Activated T-cell treated with anti-CD3 and anti-CD28 coated beads, Interleukin-2, amount 50 U/mL, for 4 hours (primary cell): ENCODE measurements around the gene CTNNBL1. TPM values are rescaled to one million over a fixed set of nuclear protein-coding genes. Genes with fewer than 3 reads are reported as not detected.

ENCODE experiments used
- ATAC-seq, 2 donors: fragments of 200-7000 bp; cut with Tn5 transposase; one replicate each; pipeline ENCODE4 v1.10.0; 2021
- DNase-seq: peaks from one replicate; pipeline ENCODE4 v3.0.0-alpha.2; 2020
- H3K27me3 Mint-ChIP-seq: one replicate; pipeline ENCODE4 v1.8.0; 2021; ENCODE audit warnings: low read depth, mixed read lengths
- H3K36me3 Mint-ChIP-seq: one replicate; pipeline ENCODE4 v1.8.0; 2022; ENCODE audit warnings: mixed read lengths; ENCODE audit not compliant: insufficient read depth
- H3K4me1 Mint-ChIP-seq: one replicate; pipeline ENCODE4 v1.8.0; 2021; ENCODE audit warnings: low read depth, mixed read lengths
- H3K4me3 Mint-ChIP-seq: one replicate; pipeline ENCODE4 v1.8.0; 2021; ENCODE audit warnings: mild to moderate bottlenecking, moderate library complexity, mixed read lengths
- H3K9me3 Mint-ChIP-seq: one replicate; pipeline ENCODE4 v1.8.0; 2021; ENCODE audit warnings: mixed read lengths
- total RNA-seq, 3 donors: library from RNA; stranded (reverse); gene quantifications; one replicate each; pipeline ENCODE4 v1.2.1, GENCODE V29; 2021

The CTNNBL1 gene
- total RNA-seq, 3 donors from 2014 or later, result 107 to 115 (median 110) TPM

GRCh38 chr20:37804584-37805566 lies 111.0 kb downstream of the CTNNBL1 start:
- ATAC-seq (no peak), DNase-seq (no peak)
- H3K9me3 Mint-ChIP-seq, result no peaks in the 10 kb centered on the region
- no peak overlapping the region for H3K4me3 Mint-ChIP-seq
- H3K27me3 Mint-ChIP-seq, result no peaks in the 10 kb centered on the region
- peaks cover 3% of the 10 kb centered on the region for H3K4me1 Mint-ChIP-seq
- H3K36me3 Mint-ChIP-seq, result peaks cover 46% of the 10 kb centered on the region

GRCh38 chr20:37807471-37808232 lies 113.8 kb downstream of the CTNNBL1 start:
- Mint-ChIP-seq H3K36me3 (peaks cover 50% of the 10 kb centered on the region), H3K4me3 (no peak overlapping the region), H3K9me3 (no peaks in the 10 kb centered on the region), H3K4me1 (peaks cover 3% of the 10 kb centered on the region), H3K27me3 (no peaks in the 10 kb centered on the region)
- DNase-seq (no peak), ATAC-seq (no peak)

DNA sequence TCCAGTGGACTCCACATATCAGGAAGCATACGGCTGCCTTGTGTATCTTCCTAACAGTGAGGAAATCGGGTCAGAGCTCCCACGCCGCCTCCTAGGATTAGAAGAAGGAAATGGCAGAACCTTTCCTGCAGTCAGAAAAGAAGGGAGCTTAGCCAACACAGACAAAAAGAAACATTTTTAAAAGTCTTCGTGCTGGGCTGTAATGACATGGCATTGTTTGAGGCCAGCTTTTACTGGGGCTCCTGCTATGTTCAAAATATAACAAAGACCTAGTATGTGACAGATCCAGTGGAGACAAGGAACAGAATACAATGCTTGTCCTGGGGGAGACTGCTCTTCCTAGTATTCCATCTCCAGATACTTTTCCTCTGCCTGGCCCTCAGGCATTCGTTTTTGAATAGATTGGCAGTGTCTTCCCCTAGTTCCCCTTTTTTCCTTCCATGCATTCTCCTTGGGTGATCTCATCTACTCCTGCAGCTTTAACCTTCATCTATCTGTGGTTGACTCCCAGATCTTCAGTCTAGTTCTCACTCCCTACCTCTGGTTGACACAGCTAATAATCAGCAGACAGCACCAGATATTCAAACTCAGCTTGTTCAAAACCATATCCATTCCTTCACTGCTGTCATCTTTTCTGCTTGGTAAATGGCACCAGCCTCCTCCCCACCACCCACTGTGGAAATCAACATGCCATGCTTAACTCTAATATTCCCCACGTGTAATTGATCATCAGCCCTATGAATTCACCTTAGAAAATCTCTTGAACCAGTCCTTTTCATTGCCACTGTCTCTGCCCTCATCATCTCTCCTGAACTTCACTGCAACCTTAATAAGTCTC lies 114.6 kb downstream of the CTNNBL1 start:
- Mint-ChIP-seq H3K4me1 (peaks cover 3% of the 10 kb centered on the region), H3K27me3 (no peaks in the 10 kb centered on the region), H3K9me3 (no peaks in the 10 kb centered on the region), H3K36me3 (peaks cover 43% of the 10 kb centered on the region), H3K4me3 (no peak overlapping the region)
- DNase-seq (no peak), ATAC-seq (no peak)

DNA sequence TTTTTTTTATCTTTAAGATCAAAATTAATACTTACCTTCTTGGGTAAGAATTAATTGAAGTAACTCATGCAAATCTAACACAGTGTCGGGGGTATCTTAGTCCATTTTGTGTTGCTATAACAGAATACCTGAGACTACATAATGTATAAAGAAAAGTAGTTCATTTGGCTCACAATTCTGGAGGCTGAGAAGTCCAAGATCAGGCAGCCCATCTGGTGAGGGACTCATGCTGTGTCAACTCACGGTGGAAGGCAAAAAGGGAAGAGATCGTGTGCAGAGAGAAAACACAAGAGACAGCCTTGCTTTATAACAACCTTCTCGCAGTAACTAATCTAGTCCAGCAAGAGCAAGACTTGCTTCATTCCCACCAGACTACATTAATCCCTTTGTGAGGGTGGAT lies 116.2 kb downstream of the CTNNBL1 start:
- no peaks in the 10 kb centered on the region for H3K9me3 Mint-ChIP-seq
- H3K27me3 Mint-ChIP-seq, result no peaks in the 10 kb centered on the region
- H3K36me3 Mint-ChIP-seq, result peaks cover 38% of the 10 kb centered on the region

GRCh38 chr20:37816003-37816402 lies 122.2 kb downstream of the CTNNBL1 start:
- H3K27me3 Mint-ChIP-seq, result no peaks in the 10 kb centered on the region
- H3K9me3 Mint-ChIP-seq, result no peaks in the 10 kb centered on the region
- no peak for ATAC-seq
- no peak overlapping the region for H3K4me3 Mint-ChIP-seq
- H3K4me1 Mint-ChIP-seq, result peaks cover 5% of the 10 kb centered on the region
- DNase-seq, result no peak
- H3K36me3 Mint-ChIP-seq, result peaks cover 16% of the 10 kb centered on the region

More for the DNA sequence above, 116.2 kb downstream of the CTNNBL1 start:
- ATAC-seq, result no peak
- Mint-ChIP-seq H3K4me3 (no peak overlapping the region), H3K4me1 (peaks cover 2% of the 10 kb centered on the region)
- DNase-seq, result no peak

DNA sequence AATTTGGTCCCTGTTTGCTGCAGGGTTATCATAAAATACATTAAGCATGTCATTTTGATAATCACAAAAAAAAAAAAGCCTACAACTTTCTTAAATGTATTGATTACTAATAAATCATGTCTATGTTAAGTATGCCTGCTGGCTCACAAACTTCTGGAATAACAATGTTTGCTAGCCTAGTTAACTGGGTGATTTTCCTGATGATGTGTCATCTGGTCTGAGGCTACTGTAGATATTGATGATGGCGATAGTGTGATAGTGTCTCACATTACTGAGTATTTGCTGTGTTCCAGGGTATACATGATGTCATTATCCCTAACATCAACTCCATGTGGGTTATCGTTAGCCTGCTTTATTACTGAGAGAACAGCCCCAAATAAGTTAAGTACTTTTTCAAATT lies 122.9 kb downstream of the CTNNBL1 start:
- no peak for ATAC-seq
- Mint-ChIP-seq H3K9me3 (no peaks in the 10 kb centered on the region), H3K27me3 (no peaks in the 10 kb centered on the region), H3K36me3 (peaks cover 15% of the 10 kb centered on the region), H3K4me1 (peaks cover 5% of the 10 kb centered on the region), H3K4me3 (no peak overlapping the region)
- no peak for DNase-seq

DNA sequence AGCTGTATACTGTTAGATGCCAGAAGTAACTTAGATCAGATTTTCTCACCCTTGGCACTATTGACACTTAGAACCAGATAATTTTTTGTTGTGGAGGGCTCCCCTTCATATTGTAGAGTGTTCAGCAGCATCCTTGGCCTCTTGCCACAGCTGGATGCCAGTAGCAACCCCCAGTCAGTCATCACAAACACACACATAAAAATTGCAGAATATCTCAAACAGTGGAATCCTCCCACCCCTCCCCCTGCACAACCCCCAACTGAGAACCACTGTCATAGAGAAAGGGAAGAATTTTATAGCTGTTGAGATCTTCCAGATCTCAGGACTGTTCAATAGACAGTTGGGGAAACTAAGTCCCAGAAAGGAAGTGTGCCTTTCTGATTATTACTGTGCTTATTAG lies 127.9 kb downstream of the CTNNBL1 start:
- DNase-seq, result no peak
- Mint-ChIP-seq H3K27me3 (no peaks in the 10 kb centered on the region), H3K4me1 (peaks cover 2% of the 10 kb centered on the region), H3K4me3 (no peak overlapping the region), H3K9me3 (no peaks in the 10 kb centered on the region), H3K36me3 (peaks cover 20% of the 10 kb centered on the region)
- ATAC-seq, result no peak

DNA sequence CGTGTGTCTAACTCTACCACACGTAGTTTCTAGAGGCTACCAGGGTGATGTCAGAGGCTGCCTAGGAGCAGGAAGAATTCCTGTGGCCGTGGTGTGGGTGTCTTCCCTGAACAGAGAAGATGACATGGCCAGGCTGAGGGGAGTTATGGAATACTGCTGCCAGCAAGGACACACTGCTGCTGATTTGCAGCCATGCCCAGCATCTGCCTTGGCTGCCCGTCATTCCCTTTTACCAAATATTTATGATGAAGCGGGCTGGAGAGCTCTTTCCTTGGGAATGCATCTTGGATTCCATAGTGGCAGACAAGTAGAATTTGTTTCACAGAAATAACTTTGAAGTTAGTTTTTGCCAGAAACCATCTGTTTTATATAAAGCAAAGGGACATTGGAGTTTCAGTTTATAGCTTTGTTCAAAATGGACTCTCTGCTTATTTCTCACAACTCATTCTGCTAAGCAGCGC lies 128.3 kb downstream of the CTNNBL1 start:
- DNase-seq, result no peak
- Mint-ChIP-seq H3K27me3 (no peaks in the 10 kb centered on the region), H3K4me3 (no peak overlapping the region), H3K9me3 (no peaks in the 10 kb centered on the region), H3K4me1 (peaks cover 2% of the 10 kb centered on the region), H3K36me3 (peaks cover 20% of the 10 kb centered on the region)
- ATAC-seq, result no peak

DNA sequence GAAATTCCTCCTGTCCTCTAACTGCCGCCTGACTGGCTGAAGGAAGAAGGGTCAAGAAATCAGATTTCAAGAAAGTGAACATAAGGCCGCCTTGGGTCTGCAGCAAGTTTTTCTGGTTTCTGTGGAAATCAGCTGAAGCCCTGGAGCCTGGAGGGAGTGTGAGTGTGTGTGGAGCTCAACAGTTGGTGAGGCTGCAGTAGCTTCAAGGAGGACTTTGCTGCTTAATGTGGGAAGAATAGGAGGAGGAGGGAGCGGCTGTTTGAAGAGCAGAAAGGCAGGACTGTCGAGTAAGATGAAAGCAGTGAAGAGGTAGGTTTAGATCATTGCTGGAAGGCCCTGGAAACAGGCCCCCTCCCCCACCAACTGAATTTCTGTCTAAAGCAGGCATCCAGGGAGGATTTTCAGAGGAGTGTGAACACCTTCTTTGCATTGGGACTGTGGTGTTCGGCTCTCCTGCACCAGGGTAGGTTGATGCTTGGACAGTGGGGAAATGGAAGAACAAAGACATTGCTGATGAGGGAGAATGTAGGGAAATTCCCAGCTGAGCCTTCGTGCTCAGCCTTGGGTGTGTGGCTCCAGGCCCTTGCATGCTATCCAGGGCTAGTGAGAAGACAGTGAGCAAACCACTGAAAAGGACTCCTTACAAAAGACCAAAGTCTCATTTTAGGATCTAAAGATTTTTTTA lies 129.6 kb downstream of the CTNNBL1 start:
- ATAC-seq (no peak), DNase-seq (no peak)
- Mint-ChIP-seq H3K4me1 (peaks cover 2% of the 10 kb centered on the region), H3K27me3 (no peaks in the 10 kb centered on the region), H3K4me3 (no peak overlapping the region), H3K9me3 (no peaks in the 10 kb centered on the region), H3K36me3 (peaks cover 23% of the 10 kb centered on the region)

DNA sequence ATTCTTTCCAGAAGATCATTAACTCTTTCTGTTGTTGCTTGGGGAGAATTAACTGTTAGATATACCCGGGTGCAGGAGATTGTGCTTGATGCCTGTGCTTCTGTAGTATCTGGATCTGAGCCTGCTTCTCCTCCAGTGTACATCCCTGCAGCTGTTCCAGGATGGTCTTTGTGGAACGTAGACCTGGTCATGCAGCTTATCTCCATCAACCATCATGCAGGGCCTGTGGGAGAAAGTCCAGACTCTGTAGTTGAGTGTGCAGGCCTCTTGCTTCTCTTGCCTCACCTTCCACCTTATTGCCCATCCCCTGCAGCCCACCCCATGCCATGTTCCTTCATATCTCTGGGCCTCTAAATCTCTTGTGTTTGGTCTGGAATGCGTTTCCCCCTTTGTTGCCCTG lies 133.8 kb downstream of the CTNNBL1 start:
- Mint-ChIP-seq H3K9me3 (no peaks in the 10 kb centered on the region), H3K27me3 (no peaks in the 10 kb centered on the region), H3K4me1 (peaks cover 2% of the 10 kb centered on the region), H3K4me3 (no peak overlapping the region), H3K36me3 (peaks cover 20% of the 10 kb centered on the region)
- DNase-seq, result no peak
- no peak for ATAC-seq

DNA sequence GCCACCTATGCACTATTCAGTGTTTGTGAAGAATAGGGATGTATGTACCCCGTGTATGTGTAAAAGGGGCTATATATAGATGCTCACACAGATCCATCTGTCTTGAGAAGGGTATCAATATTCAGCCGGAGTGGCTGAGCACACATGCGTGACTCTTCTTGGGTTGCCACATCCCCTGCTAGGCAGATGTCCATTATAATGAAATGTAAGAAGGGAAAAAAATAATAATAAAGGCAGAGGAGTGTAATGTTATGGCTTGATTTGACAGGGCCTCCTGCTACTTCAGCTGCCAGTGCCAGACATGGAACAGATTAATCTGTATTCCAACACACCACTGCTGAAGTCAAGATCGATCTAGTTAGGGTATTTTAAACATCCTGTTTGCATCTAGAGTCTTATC lies 134.9 kb downstream of the CTNNBL1 start:
- H3K36me3 Mint-ChIP-seq, result peaks cover 26% of the 10 kb centered on the region
- no peaks in the 10 kb centered on the region for H3K27me3 Mint-ChIP-seq
- DNase-seq (no peak), ATAC-seq (no peak)
- H3K4me3 Mint-ChIP-seq, result no peak overlapping the region
- H3K4me1 Mint-ChIP-seq, result no peaks in the 10 kb centered on the region
- no peaks in the 10 kb centered on the region for H3K9me3 Mint-ChIP-seq

DNA sequence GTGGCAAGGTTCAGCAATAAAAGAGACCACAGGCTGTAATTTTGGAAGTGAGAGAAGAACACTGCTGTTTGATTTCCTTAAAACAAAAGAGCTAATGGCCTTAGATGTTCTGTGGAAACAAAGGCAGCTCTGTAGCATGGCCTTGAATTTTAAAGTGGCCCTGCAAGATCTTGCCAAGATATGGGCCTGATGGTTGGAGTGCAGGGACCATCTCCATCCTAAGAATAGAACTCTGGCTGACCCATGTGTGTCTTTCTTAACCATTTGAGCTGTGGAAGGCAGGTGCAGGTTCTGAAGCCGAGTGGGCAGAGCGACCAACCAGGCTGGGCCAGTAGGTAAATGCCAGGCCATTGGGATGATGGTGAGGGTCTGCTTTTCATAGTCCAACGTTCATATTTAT lies 135.3 kb downstream of the CTNNBL1 start:
- no peaks in the 10 kb centered on the region for H3K27me3 Mint-ChIP-seq
- no peak overlapping the region for H3K4me3 Mint-ChIP-seq
- ATAC-seq, result no peak
- no peaks in the 10 kb centered on the region for H3K9me3 Mint-ChIP-seq
- no peak for DNase-seq
- H3K4me1 Mint-ChIP-seq, result no peaks in the 10 kb centered on the region
- H3K36me3 Mint-ChIP-seq, result peaks cover 25% of the 10 kb centered on the region

- no peak overlapping the region for H3K4me3 Mint-ChIP-seq
- no peak for ATAC-seq
Observed at GRCh38 chr20:37833221-37833896, 139.5 kb downstream of the CTNNBL1 start.

More at GRCh38 chr20:37833221-37833896, 139.5 kb downstream of the CTNNBL1 start:
- H3K9me3 Mint-ChIP-seq, result no peaks in the 10 kb centered on the region
- DNase-seq, result no peak
- H3K27me3 Mint-ChIP-seq, result no peaks in the 10 kb centered on the region
- H3K4me1 Mint-ChIP-seq, result peaks cover 2% of the 10 kb centered on the region
- H3K36me3 Mint-ChIP-seq, result peaks cover 29% of the 10 kb centered on the region
